A549 (cell line): ENCODE measurements around the gene SLC25A13.

Experiments used
- ATOH8 ChIP-seq: fragments of 250-450 bp; sonication (Bioruptor Pico); IDR thresholded peaks from 2 replicates; pipeline ENCODE4 v1.5.0; 2020; ENCODE audit warnings: low read depth, mild to moderate bottlenecking, moderate library complexity
- KDM1A ChIP-seq: fragments of 200-600 bp; sonication (generic); IDR thresholded peaks from 2 replicates; pipeline ENCODE4 v1.6.1; 2016; ENCODE audit warnings: low read depth, mild to moderate bottlenecking

GRCh38 chr7:96104984-96105383, 216.9 kb downstream of the SLC25A13 start:
- TF ChIP-seq ATOH8 (CRISPR knock-in tag) (no peak), KDM1A (no peak)
